Endothelial cell (in vitro differentiated cells): ENCODE measurements around the gene CYBRD1. TPM values are rescaled to one million over a fixed set of nuclear protein-coding genes. Genes with fewer than 3 reads are reported as not detected.

Experiments
- DNase-seq: peaks from one replicate; pipeline ENCODE4 v3.0.0; 2021; ENCODE audit warnings: low spot score
- H3K27ac Mint-ChIP-seq: one replicate; pipeline ENCODE4 v1.8.0; 2021; ENCODE audit warnings: mixed read lengths, inconsistent platforms; ENCODE audit not compliant: unreplicated experiment
- H3K27me3 Mint-ChIP-seq: one replicate; pipeline ENCODE4 v1.8.0; 2021; ENCODE audit warnings: mild to moderate bottlenecking, moderate library complexity, mixed read lengths, inconsistent platforms; ENCODE audit not compliant: unreplicated experiment
- H3K36me3 Mint-ChIP-seq: one replicate; pipeline ENCODE4 v1.8.0; 2021; ENCODE audit warnings: mild to moderate bottlenecking, low read depth, mixed read lengths, inconsistent platforms; ENCODE audit not compliant: unreplicated experiment
- H3K4me1 Mint-ChIP-seq: one replicate; pipeline ENCODE4 v1.8.0; 2021; ENCODE audit warnings: mild to moderate bottlenecking, mixed read lengths, inconsistent platforms; ENCODE audit not compliant: unreplicated experiment
- H3K4me3 Mint-ChIP-seq: one replicate; pipeline ENCODE4 v1.8.0; 2021; ENCODE audit warnings: mild to moderate bottlenecking, mixed read lengths, inconsistent platforms; ENCODE audit not compliant: unreplicated experiment
- H3K9me3 Mint-ChIP-seq: one replicate; pipeline ENCODE4 v1.8.0; 2021; ENCODE audit warnings: mixed read lengths, inconsistent platforms; ENCODE audit not compliant: unreplicated experiment
- total RNA-seq: library from RNA; stranded (reverse); fragmentation: NEBNext Ultra II Directional; extraction: Animal tissue kit (Norgen Biotek cat#: 25700); gene quantifications from one replicate; pipeline ENCODE4 v1.2.1, GENCODE V29; 2021; ENCODE audit not compliant: unreplicated experiment
- TF ChIP-seq, protein P1 (sequence below): fragments of 200-600 bp; sonication (generic); IDR thresholded peaks from one replicate; pipeline ENCODE4 v1.5.0; 2021; ENCODE audit warnings: antibody characterized with exemption; ENCODE audit not compliant: unreplicated experiment

The CYBRD1 gene
- total RNA-seq, 1 donor from 2014 or later, result 10.1 TPM

DNA sequence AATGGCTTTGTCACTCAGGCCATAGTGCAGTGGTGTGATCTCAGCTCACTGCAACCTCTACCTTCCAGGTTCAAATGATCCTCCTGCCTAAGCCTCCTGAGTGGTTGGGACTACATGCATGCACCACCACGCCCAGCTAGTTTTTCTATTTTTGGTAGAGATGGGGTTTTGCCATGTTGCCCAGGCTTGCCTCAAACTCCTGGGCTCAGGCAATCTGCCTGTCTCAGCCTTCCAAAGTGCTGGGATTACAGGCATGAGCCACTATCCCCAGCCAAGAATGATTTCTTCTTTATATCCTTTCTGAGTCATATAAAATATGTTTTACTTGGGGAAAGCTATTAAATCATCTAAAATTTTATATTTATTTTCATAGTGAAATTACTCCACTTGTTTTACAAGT, 61.3 kb downstream of the CYBRD1 start:
- H3K36me3 Mint-ChIP-seq, result no peaks in the 10 kb centered on the region
- no peak for DNase-seq
- no peak overlapping the region for H3K4me3 Mint-ChIP-seq
- no peaks in the 10 kb centered on the region for H3K4me1 Mint-ChIP-seq
- no peaks in the 10 kb centered on the region for H3K27me3 Mint-ChIP-seq
- no peak overlapping the region for H3K27ac Mint-ChIP-seq
- TF ChIP-seq, protein P1, sequence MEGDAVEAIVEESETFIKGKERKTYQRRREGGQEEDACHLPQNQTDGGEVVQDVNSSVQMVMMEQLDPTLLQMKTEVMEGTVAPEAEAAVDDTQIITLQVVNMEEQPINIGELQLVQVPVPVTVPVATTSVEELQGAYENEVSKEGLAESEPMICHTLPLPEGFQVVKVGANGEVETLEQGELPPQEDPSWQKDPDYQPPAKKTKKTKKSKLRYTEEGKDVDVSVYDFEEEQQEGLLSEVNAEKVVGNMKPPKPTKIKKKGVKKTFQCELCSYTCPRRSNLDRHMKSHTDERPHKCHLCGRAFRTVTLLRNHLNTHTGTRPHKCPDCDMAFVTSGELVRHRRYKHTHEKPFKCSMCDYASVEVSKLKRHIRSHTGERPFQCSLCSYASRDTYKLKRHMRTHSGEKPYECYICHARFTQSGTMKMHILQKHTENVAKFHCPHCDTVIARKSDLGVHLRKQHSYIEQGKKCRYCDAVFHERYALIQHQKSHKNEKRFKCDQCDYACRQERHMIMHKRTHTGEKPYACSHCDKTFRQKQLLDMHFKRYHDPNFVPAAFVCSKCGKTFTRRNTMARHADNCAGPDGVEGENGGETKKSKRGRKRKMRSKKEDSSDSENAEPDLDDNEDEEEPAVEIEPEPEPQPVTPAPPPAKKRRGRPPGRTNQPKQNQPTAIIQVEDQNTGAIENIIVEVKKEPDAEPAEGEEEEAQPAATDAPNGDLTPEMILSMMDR, result no peak
- H3K9me3 Mint-ChIP-seq, result no peaks in the 10 kb centered on the region

DNA sequence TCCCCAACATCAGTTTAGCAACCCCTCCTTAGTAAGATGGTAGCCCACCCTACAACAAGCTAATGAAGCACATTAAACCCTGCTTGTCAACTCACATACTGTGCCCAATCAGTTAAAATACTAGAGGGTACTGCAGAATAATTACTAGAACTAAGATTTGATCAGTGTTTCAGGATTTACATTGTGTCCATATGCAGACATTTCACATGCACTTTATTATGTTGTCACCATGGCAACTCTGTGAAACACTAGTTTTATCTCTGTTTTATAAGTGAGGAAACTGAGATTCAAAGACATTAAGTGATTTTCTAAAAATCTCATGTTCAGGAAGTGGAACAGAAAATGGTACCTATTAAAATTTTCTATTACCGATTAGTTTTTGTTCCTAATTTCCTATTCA, 61.7 kb downstream of the CYBRD1 start:
- no peak for DNase-seq
- TF ChIP-seq, protein P1, result no peak

DNA sequence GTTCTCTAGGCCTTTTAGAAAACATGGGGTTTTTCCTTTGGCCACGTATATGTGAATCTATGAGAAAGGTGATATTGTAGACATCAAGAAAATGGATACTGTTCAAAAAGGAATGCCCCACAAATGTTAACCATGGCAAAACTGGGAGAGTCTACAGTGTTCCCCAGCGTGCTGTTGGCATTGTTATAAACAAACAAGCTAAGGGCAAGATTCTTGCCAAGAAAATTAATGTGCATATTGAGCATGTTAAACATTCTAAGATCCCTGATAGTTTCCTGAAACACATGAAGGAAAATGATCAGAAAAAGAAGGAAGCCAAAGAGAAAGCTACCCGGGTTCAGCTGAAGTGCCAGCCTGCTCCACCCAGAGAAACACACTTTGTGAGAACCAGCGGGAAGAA, 64.9 kb downstream of the CYBRD1 start:
- Mint-ChIP-seq H3K4me1 (no peaks in the 10 kb centered on the region), H3K27me3 (no peaks in the 10 kb centered on the region), H3K27ac (no peak overlapping the region), H3K9me3 (no peaks in the 10 kb centered on the region), H3K36me3 (no peaks in the 10 kb centered on the region), H3K4me3 (no peak overlapping the region)
- no peak for DNase-seq
- TF ChIP-seq, protein P1, result no peak

More for the DNA sequence above, 61.7 kb downstream of the CYBRD1 start:
- H3K27ac Mint-ChIP-seq, result no peak overlapping the region
- H3K9me3 Mint-ChIP-seq, result no peaks in the 10 kb centered on the region
- no peaks in the 10 kb centered on the region for H3K36me3 Mint-ChIP-seq
- H3K4me3 Mint-ChIP-seq, result no peak overlapping the region
- no peaks in the 10 kb centered on the region for H3K27me3 Mint-ChIP-seq
- no peaks in the 10 kb centered on the region for H3K4me1 Mint-ChIP-seq

DNA sequence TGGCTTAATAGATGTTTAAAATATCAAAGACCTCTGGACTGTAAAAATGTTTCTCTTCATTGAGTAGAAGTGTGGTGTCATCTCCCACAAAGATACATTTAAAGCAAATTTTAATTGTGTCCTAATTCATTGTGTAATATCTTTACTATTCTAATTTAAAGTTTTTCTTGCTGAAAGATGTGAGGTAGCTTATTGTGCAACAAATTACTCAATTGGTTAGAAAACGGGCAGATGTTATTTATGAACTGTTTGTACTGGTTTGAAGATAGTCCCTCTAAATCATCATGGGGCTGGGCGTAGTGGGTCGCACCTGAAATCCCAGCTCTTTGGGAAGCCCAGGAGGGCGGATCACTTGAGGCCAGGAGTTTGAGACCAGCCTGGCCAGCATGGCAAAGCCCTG, 65.3 kb downstream of the CYBRD1 start:
- DNase-seq, result no peak
- H3K27ac Mint-ChIP-seq, result no peak overlapping the region
- no peak overlapping the region for H3K4me3 Mint-ChIP-seq
- H3K27me3 Mint-ChIP-seq, result no peaks in the 10 kb centered on the region
- H3K36me3 Mint-ChIP-seq, result no peaks in the 10 kb centered on the region
- TF ChIP-seq, protein P1, result no peak
- H3K4me1 Mint-ChIP-seq, result no peaks in the 10 kb centered on the region
- no peaks in the 10 kb centered on the region for H3K9me3 Mint-ChIP-seq

DNA sequence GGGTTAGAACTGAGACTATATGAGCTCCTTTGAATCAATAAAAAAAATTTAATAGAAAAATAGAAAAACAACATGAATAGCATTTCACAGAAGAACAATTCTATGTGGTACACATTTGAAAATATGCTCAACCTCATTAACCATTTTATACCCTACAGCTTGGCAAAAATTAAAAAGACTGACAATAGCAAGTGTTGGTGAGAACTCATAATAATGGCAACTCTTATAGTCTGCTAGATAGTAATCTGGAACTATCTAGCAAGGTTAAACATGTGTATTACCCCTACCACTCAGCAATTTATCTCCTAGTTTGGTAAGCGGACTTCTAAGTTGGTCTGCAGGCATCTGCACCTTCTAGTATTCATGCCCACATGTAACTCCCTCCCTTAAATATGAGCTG, 67.8 kb downstream of the CYBRD1 start:
- Mint-ChIP-seq H3K36me3 (no peaks in the 10 kb centered on the region), H3K4me3 (no peak overlapping the region), H3K27ac (no peak overlapping the region), H3K27me3 (no peaks in the 10 kb centered on the region), H3K4me1 (no peaks in the 10 kb centered on the region), H3K9me3 (no peaks in the 10 kb centered on the region)
- TF ChIP-seq, protein P1, result no peak
- no peak for DNase-seq
